Measurements from ENCODE around the gene PRDM15. TPM values are rescaled to one million over a fixed set of nuclear protein-coding genes. Genes with fewer than 3 reads are reported as not detected.

The PRDM15 gene
- total RNA-seq, 2 experiments from 2014 or later: 13.2 to 14.5 TPM

- Mint-ChIP-seq H3K4me3 (peak overlapping the region; percentile 69), H3K4me1 (ENCODE audit: low read depth) (peaks cover 24% of the 10 kb centered on the region), H3K27ac (no peak overlapping the region), H3K27me3 (peaks cover 59% of the 10 kb centered on the region), H3K9me3 (no peaks in the 10 kb centered on the region), H3K36me3 (ENCODE audit: low read depth) (no peaks in the 10 kb centered on the region)
- POLR2A ChIA-PET: interaction anchor here (0.5 to 1.4 kb wide), 2 partner anchors 13 to 14 kb away, joined by 3 read pairs; no protein-coding TSS in a partner anchor
- CTCF ChIA-PET: interaction anchor here (1.0 to 1.5 kb wide), 3 partner anchors 9 to 340 kb away, joined by 3 to 4 read pairs (median 4); no protein-coding TSS in a partner anchor
- peak; percentile 26 for ATAC-seq
- TF ChIP-seq CTCF (IDR thresholded peaks at IDR 0.05): no peak
- DNase-seq: peak; percentile 41
- intact Hi-C loops (cut with micrococcal nuclease): no loop called here
Observed at GRCh38 chr21:41767606-41768436, 111.3 kb downstream of the PRDM15 start.

GRCh38 chr21:41766883-41767605 is 112.1 kb downstream of the PRDM15 start, which contains the start of gene RIPK4:
Gene RIPK4, minus strand, starts transcription at chr21:41767052. Its CDS starts 11 bp downstream, at chr21:41767041.
- CTCF ChIA-PET: interaction anchor here (1.5 kb wide), 1 partner anchor 50 kb away, joined by 3 read pairs; no protein-coding TSS in a partner anchor
- POLR2A ChIA-PET: interaction anchor here (0.5 kb wide), 1 partner anchor 13 kb away, joined by 3 read pairs; no protein-coding TSS in a partner anchor
- H3K36me3 Mint-ChIP-seq (ENCODE audit: low read depth): no peaks in the 10 kb centered on the region
- intact Hi-C loops (cut with micrococcal nuclease): no loop called here
- H3K4me1 Mint-ChIP-seq (ENCODE audit: low read depth): peaks cover 24% of the 10 kb centered on the region
- peak; percentile 78 for DNase-seq
- H3K27me3 Mint-ChIP-seq: peaks cover 60% of the 10 kb centered on the region
- H3K9me3 Mint-ChIP-seq: no peaks in the 10 kb centered on the region
- ATAC-seq: peak; percentile 81
- no peak for TF ChIP-seq CTCF (IDR thresholded peaks at IDR 0.05)
- H3K27ac Mint-ChIP-seq: no peak within 1 kb of the TSS
- peak within 1 kb of the TSS; percentile 69 for H3K4me3 Mint-ChIP-seq

GRCh38 chr21:41765973-41766882 is 112.9 kb downstream of the PRDM15 start:
- intact Hi-C loops (cut with micrococcal nuclease): no loop called here
- Mint-ChIP-seq H3K9me3 (no peaks in the 10 kb centered on the region), H3K36me3 (ENCODE audit: low read depth) (no peaks in the 10 kb centered on the region), H3K4me1 (ENCODE audit: low read depth) (peaks cover 26% of the 10 kb centered on the region), H3K27ac (no peak overlapping the region), H3K27me3 (peaks cover 66% of the 10 kb centered on the region), H3K4me3 (peak overlapping the region; percentile 69)
- ATAC-seq (no peak), DNase-seq (no peak)
- ChIA-PET POLR2A (no interaction called here), CTCF (interaction anchor here (1.0 kb wide), 1 partner anchor 17 kb away, joined by 3 read pairs; no protein-coding TSS in a partner anchor)
- TF ChIP-seq CTCF (IDR thresholded peaks at IDR 0.05): no peak

GRCh38 chr21:41765420-41765821 is 113.7 kb downstream of the PRDM15 start:
- POLR2A ChIA-PET: no interaction called here
- H3K9me3 Mint-ChIP-seq: no peaks in the 10 kb centered on the region
- peaks cover 28% of the 10 kb centered on the region for H3K4me1 Mint-ChIP-seq (ENCODE audit: low read depth)
- no peaks in the 10 kb centered on the region for H3K36me3 Mint-ChIP-seq (ENCODE audit: low read depth)
- peak overlapping the region; percentile 44 for H3K4me3 Mint-ChIP-seq
- no peak for ATAC-seq
- H3K27me3 Mint-ChIP-seq: peaks cover 72% of the 10 kb centered on the region
- no peak for DNase-seq
- no peak overlapping the region for H3K27ac Mint-ChIP-seq
- intact Hi-C loops (cut with micrococcal nuclease): no loop called here
- CTCF ChIA-PET: interaction anchor here (0.9 to 1.0 kb wide), 2 partner anchors 17 to 51 kb away, joined by 3 to 5 read pairs; no protein-coding TSS in a partner anchor
- TF ChIP-seq CTCF (IDR thresholded peaks at IDR 0.05): no peak
